H1 (cell line): ENCODE data around the gene GRIK2. TPM values are rescaled to one million over a fixed set of nuclear protein-coding genes. Genes with fewer than 3 reads are reported as not detected.

Experiments used
- BCL11A ChIP-seq, 2 experiments: IDR thresholded peaks; one replicate each; pipeline ENCODE4 v1.6.1; 2011; ENCODE audit warnings: low read depth in 2 of 2, low read length in 2 of 2, mild to moderate bottlenecking in 2 of 2
- RBBP5 ChIP-seq: IDR thresholded peaks from 2 replicates; pipeline ENCODE4 v1.7.1; 2012; ENCODE audit warnings: low read depth, mild to moderate bottlenecking, inconsistent platforms, low read length, moderate library complexity, borderline replicate concordance
- TAF1 ChIP-seq: IDR thresholded peaks from 2 replicates; pipeline ENCODE4 v1.6.1; 2011; ENCODE audit warnings: mild to moderate bottlenecking, low read depth, low read length
- polyA plus RNA-seq, 7 experiments: library from polyadenylated mRNA; depleted of rRNA in 3 of 7; stranded (reverse) in 5 of 7; unstranded in 2 of 7; fragments of >200 nt in 5 of 7; fragments of 200-250 nt in 2 of 7; gene quantifications; 1 replicate in 5 of 7; 2 replicates in 1 of 7; 4 replicates in 1 of 7; pipeline versions ENCODE4 v1.2.1 to v1.2.3, GENCODE V29; 2011 to 2013; ENCODE audit warnings: missing spikeins in 2 of 7, mixed read lengths in 2 of 7
- total RNA-seq: library from RNA; stranded (reverse); fragmentation: NEBNext Ultra II Directional; extraction: Animal tissue kit (Norgen Biotek cat#: 25700); gene quantifications from 2 replicates; pipeline ENCODE4 v1.2.1, GENCODE V29; 2021
- TF ChIP-seq, protein P1 (sequence below): IDR thresholded peaks from 2 replicates; pipeline ENCODE4 v1.6.1; 2012; ENCODE audit warnings: low read length, inconsistent platforms

The GRIK2 gene
- total and polyA plus RNA-seq, 2 of the 8 experiments (the other 6 are each of a cell fraction or from before 2014, with no cell fraction given) = 1.8 to 2.2 TPM

DNA sequence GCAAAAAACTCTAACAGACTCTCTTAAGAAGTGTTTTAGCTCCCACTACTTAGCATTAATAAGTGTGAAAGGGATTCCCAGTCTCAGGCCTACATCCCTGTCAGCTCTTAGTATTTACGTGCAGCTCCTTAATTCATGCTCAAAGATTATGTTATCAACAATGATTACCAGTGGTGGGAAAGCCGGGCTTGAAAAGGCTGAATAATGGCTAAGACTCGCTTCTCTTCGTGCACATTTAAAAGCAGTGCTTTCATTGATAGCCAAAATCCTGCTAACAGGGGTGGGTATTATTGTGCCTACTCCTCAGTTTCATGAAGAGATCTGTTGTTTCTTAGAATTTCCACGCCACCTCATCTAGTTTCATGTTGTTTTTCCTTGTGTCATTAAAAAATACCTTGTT lies 518.8 kb downstream of the GRIK2 start (continued):
- TF ChIP-seq TAF1 (no peak), RBBP5 (no peak), BCL11A (IDR thresholded peaks at IDR 0.05; ENCODE audit: low read depth in 2 of 2, low read length in 2 of 2) (no peak)
- TF ChIP-seq, protein P1, sequence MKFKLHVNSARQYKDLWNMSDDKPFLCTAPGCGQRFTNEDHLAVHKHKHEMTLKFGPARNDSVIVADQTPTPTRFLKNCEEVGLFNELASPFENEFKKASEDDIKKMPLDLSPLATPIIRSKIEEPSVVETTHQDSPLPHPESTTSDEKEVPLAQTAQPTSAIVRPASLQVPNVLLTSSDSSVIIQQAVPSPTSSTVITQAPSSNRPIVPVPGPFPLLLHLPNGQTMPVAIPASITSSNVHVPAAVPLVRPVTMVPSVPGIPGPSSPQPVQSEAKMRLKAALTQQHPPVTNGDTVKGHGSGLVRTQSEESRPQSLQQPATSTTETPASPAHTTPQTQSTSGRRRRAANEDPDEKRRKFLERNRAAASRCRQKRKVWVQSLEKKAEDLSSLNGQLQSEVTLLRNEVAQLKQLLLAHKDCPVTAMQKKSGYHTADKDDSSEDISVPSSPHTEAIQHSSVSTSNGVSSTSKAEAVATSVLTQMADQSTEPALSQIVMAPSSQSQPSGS = no peak
- TF ChIP-seq, all 59 proteins: peak for 0
